HG03135 (cell line): ENCODE measurements around the gene ZBTB49.
"Not testable (repeated sequence)": the region's sequence is repeated elsewhere in the genome, so short reads cannot be mapped to it uniquely, and the experiment has no call there.

Experiments
- ATAC-seq: cut with Tn5 transposase; IDR thresholded peaks from one replicate; pipeline ENCODE4 v1.9.1; 2021; ENCODE audit warnings: mild to moderate bottlenecking, moderate library complexity; ENCODE audit not compliant: unreplicated experiment

ZBTB49 gene

GRCh38 chr4:4323705-4324534 lies 33.9 kb downstream of the ZBTB49 start:
- no peak for ATAC-seq

GRCh38 chr4:4325321-4325720 lies 35.3 kb downstream of the ZBTB49 start:
- no peak for ATAC-seq

- ATAC-seq, result no peak
Measured at GRCh38 chr4:4326166-4326565, 36.1 kb downstream of the ZBTB49 start.

- no peak for ATAC-seq
Measured at GRCh38 chr4:4327652-4328121, 37.6 kb downstream of the ZBTB49 start.

GRCh38 chr4:4328206-4328605 lies 38.2 kb downstream of the ZBTB49 start:
- ATAC-seq, result no peak

GRCh38 chr4:4328840-4329239 lies 38.8 kb downstream of the ZBTB49 start:
- ATAC-seq, result no peak

GRCh38 chr4:4329496-4329895 lies 39.4 kb downstream of the ZBTB49 start:
- no peak for ATAC-seq

GRCh38 chr4:4330794-4331193 lies 40.7 kb downstream of the ZBTB49 start:
- no peak for ATAC-seq

- no peak for ATAC-seq
Measured at GRCh38 chr4:4332529-4332928, 42.5 kb downstream of the ZBTB49 start.

GRCh38 chr4:4333265-4333706 lies 43.2 kb downstream of the ZBTB49 start:
- ATAC-seq, result no peak

- peak; percentile 62 for ATAC-seq
Measured at GRCh38 chr4:4334798-4335520, 44.9 kb downstream of the ZBTB49 start.

- no peak for ATAC-seq
Measured at GRCh38 chr4:4338210-4339001, 48.4 kb downstream of the ZBTB49 start.

GRCh38 chr4:4339504-4340085 lies 49.5 kb downstream of the ZBTB49 start:
- no peak for ATAC-seq

GRCh38 chr4:4341861-4342650 lies 52.0 kb downstream of the ZBTB49 start:
- ATAC-seq, result no peak

GRCh38 chr4:4343038-4343437 lies 53.0 kb downstream of the ZBTB49 start:
- no peak for ATAC-seq

GRCh38 chr4:4344915-4345527 lies 55.0 kb downstream of the ZBTB49 start:
- ATAC-seq, result peak; percentile 76

GRCh38 chr4:4347585-4347984 lies 57.5 kb downstream of the ZBTB49 start:
- no peak for ATAC-seq

- not testable (repeated sequence) for ATAC-seq
Measured at GRCh38 chr4:4348585-4348984, 58.5 kb downstream of the ZBTB49 start.

GRCh38 chr4:4349867-4350266 lies 59.8 kb downstream of the ZBTB49 start:
- no peak for ATAC-seq

- ATAC-seq, result no peak
Measured at GRCh38 chr4:4350909-4351308, 60.9 kb downstream of the ZBTB49 start.
